GM12801 (cell line): ENCODE results near the gene SRC.

Source experiments
- CTCF ChIP-seq: IDR thresholded peaks from one replicate; pipeline ENCODE4 v1.5.1; 2011; ENCODE audit warnings: control low read depth; ENCODE audit not compliant: insufficient read length; ENCODE audit errors: extremely low read depth

The SRC gene

GRCh38 chr20:37387519-37388269 lies 41.8 kb downstream of the SRC start:
- TF ChIP-seq CTCF, result no peak

- no peak for TF ChIP-seq CTCF
Measured at GRCh38 chr20:37388831-37389230, 42.9 kb downstream of the SRC start.

- no peak for TF ChIP-seq CTCF
Measured at GRCh38 chr20:37389241-37389747, 43.4 kb downstream of the SRC start.

- TF ChIP-seq CTCF, result no peak
Measured at GRCh38 chr20:37389844-37390275, 43.9 kb downstream of the SRC start.

GRCh38 chr20:37390503-37390890 lies 44.6 kb downstream of the SRC start:
- TF ChIP-seq CTCF, result no peak

GRCh38 chr20:37390891-37391525 lies 45.1 kb downstream of the SRC start:
- no peak for TF ChIP-seq CTCF

- no peak for TF ChIP-seq CTCF
Measured at GRCh38 chr20:37392441-37393195, 46.7 kb downstream of the SRC start.
